Activated CD4-positive, alpha-beta T cell treated with anti-CD3 and anti-CD28 coated beads, Interleukin-2, amount 10 ng/mL, durations not matched to agents 24 days and 14 days (primary cell): ENCODE data around the gene IPPK. TPM values are rescaled to one million over a fixed set of nuclear protein-coding genes. Genes with fewer than 3 reads are reported as not detected.

Experiments used
- DNase-seq: peaks from one replicate; pipeline ENCODE4 v3.0.0; 2022
- H3K27ac Mint-ChIP-seq: one replicate; pipeline ENCODE4 v1.8.0; 2022; ENCODE audit warnings: mild to moderate bottlenecking, mixed read lengths
- H3K27me3 Mint-ChIP-seq: one replicate; pipeline ENCODE4 v1.8.0; 2022; ENCODE audit warnings: mixed read lengths
- H3K36me3 Mint-ChIP-seq: one replicate; pipeline ENCODE4 v1.8.0; 2022; ENCODE audit warnings: low read depth, mild to moderate bottlenecking, mixed read lengths
- H3K4me1 Mint-ChIP-seq: one replicate; pipeline ENCODE4 v1.8.0; 2021; ENCODE audit warnings: mixed read lengths
- H3K4me3 Mint-ChIP-seq: one replicate; pipeline ENCODE4 v1.8.0; 2022; ENCODE audit warnings: mild to moderate bottlenecking, moderate library complexity, mixed read lengths
- H3K9me3 Mint-ChIP-seq: one replicate; pipeline ENCODE4 v1.8.0; 2021; ENCODE audit warnings: mixed read lengths
- intact Hi-C: fragments of 100-400 bp; cut with micrococcal nuclease; formaldehyde crosslinking; loops from one replicate; pipeline ENCODE4 v1.15.1; 2023
- total RNA-seq: library from RNA; stranded (reverse); gene quantifications from 2 replicates; pipeline ENCODE4 v1.2.3, GENCODE V29; 2022

IPPK gene
- total RNA-seq, 1 donor from 2014 or later = 13.5 TPM

- peaks cover 23% of the 10 kb centered on the region for H3K36me3 Mint-ChIP-seq
- H3K27ac Mint-ChIP-seq = peak overlapping the region; percentile 65
- H3K4me3 Mint-ChIP-seq = peak overlapping the region; percentile 95
- no peak for DNase-seq
- H3K27me3 Mint-ChIP-seq = no peaks in the 10 kb centered on the region
- intact Hi-C loops = loop anchor here (2.0 kb wide), 1 partner anchor 35 kb away; no protein-coding TSS in a partner anchor
- peaks cover 19% of the 10 kb centered on the region for H3K4me1 Mint-ChIP-seq
- H3K9me3 Mint-ChIP-seq = no peaks in the 10 kb centered on the region
These were observed 1.4 kb upstream of the IPPK start for GRCh38 chr9:92671323-92671722.

GRCh38 chr9:92669527-92669889 lies 423 bp downstream of the IPPK start:
- DNase-seq = peak; percentile 83
- H3K27ac Mint-ChIP-seq = peak overlapping the region; percentile 74
- peak overlapping the region; percentile 95 for H3K4me3 Mint-ChIP-seq
- no peaks in the 10 kb centered on the region for H3K27me3 Mint-ChIP-seq
- peaks cover 31% of the 10 kb centered on the region for H3K4me1 Mint-ChIP-seq
- H3K9me3 Mint-ChIP-seq = no peaks in the 10 kb centered on the region
- peaks cover 28% of the 10 kb centered on the region for H3K36me3 Mint-ChIP-seq
- intact Hi-C loops = no loop called here

- DNase-seq = peak; percentile 73
- Mint-ChIP-seq H3K27me3 (no peaks in the 10 kb centered on the region), H3K4me3 (peak overlapping the region; percentile 95), H3K36me3 (peaks cover 28% of the 10 kb centered on the region), H3K27ac (peak overlapping the region; percentile 74), H3K9me3 (no peaks in the 10 kb centered on the region), H3K4me1 (peaks cover 35% of the 10 kb centered on the region)
- intact Hi-C loops = no loop called here
These were observed 995 bp downstream of the IPPK start for GRCh38 chr9:92668746-92669526.

DNA sequence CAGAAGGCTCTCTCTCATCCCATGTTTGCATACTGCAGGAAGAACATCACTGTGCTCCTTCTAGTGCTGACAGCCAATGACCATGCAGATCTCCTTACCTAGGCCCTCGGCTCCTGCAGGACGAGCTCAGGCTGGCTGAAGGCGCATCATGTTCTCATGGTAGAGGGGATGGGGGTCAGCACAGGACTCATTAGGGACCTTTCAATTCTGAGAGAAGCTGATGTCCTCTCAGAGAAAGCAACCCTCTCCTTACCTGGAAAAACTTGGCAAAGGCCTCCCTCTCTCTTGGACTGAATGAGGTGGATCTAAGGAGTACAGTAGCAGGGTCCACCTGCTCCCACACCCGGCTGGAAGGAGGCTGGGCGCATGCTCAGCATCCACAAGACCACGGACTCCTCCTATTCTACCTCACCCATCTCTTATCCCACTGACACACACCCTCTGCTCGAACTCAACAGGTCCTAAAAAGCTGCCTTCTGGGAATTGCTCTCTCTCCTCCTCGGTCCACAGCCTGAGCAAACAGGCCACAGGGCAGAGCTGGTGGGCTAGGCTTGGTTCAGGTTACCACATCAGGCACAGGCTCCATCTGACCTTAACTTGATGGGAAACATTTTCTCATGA lies 2.9 kb downstream of the IPPK start:
- Mint-ChIP-seq H3K27ac (peak overlapping the region; percentile 23), H3K9me3 (no peaks in the 10 kb centered on the region), H3K4me3 (no peak overlapping the region), H3K4me1 (peaks cover 40% of the 10 kb centered on the region), H3K27me3 (no peaks in the 10 kb centered on the region), H3K36me3 (peaks cover 28% of the 10 kb centered on the region)
- no peak for DNase-seq
- intact Hi-C loops = no loop called here

GRCh38 chr9:92666236-92666635 lies 3.7 kb downstream of the IPPK start:
- Mint-ChIP-seq H3K9me3 (no peaks in the 10 kb centered on the region), H3K27ac (no peak overlapping the region), H3K4me1 (peaks cover 43% of the 10 kb centered on the region), H3K4me3 (no peak overlapping the region), H3K36me3 (peaks cover 33% of the 10 kb centered on the region), H3K27me3 (no peaks in the 10 kb centered on the region)
- intact Hi-C loops = no loop called here
- no peak for DNase-seq

DNA sequence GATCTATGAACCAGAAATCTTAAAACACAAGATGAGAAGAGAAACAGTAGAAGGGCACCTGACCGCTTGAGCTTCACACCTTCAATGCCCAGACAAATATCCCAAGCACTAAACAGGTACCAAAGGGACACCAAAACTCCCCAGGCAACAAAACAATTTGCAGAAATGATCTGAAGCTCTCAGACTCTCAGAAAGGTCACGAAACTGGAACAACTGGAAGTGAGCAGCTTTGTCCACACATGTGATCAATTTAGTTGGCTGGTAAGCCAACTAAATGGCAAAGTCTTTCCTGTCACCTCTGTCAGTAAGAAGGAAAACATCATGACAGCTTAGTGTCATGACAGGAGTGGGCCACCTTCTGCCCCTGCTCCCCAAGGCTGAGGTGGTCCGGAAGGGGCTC lies 4.1 kb downstream of the IPPK start:
- H3K4me1 Mint-ChIP-seq = peaks cover 44% of the 10 kb centered on the region
- H3K27me3 Mint-ChIP-seq = no peaks in the 10 kb centered on the region
- H3K9me3 Mint-ChIP-seq = no peaks in the 10 kb centered on the region
- H3K36me3 Mint-ChIP-seq = peaks cover 33% of the 10 kb centered on the region
- intact Hi-C loops = no loop called here
- H3K4me3 Mint-ChIP-seq = no peak overlapping the region
- H3K27ac Mint-ChIP-seq = peak overlapping the region; percentile 18
- DNase-seq = no peak

- H3K27ac Mint-ChIP-seq = peak overlapping the region; percentile 79
- H3K4me3 Mint-ChIP-seq = peak overlapping the region; percentile 46
- peaks cover 48% of the 10 kb centered on the region for H3K4me1 Mint-ChIP-seq
- no peaks in the 10 kb centered on the region for H3K27me3 Mint-ChIP-seq
- peak; percentile 78 for DNase-seq
- intact Hi-C loops = no loop called here
- peaks cover 30% of the 10 kb centered on the region for H3K36me3 Mint-ChIP-seq
- no peaks in the 10 kb centered on the region for H3K9me3 Mint-ChIP-seq
These were observed 5.4 kb downstream of the IPPK start for GRCh38 chr9:92664394-92665152.

DNA sequence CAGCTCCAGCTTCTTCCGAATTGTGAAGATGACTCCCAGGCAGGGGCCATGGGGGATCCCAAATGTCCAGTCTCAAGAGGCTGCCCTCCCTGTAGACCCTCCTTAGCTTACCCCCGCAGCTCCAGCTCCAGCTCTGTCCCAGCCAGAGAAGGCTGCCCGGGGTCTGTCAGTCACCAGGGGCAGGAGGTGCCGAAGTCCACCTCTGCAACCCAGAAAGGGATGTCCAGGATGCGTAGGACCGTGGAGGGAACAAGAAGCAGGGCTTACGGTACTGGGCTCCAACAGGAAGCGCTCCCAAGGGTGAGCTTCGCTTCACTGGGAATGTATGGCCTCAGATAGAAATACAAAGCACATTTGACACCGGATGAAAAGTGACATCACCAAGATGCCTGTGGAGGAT lies 6.0 kb downstream of the IPPK start:
- no peak for DNase-seq
- Mint-ChIP-seq H3K4me1 (peaks cover 46% of the 10 kb centered on the region), H3K9me3 (no peaks in the 10 kb centered on the region), H3K27ac (peak overlapping the region; percentile 51), H3K27me3 (no peaks in the 10 kb centered on the region), H3K36me3 (peaks cover 29% of the 10 kb centered on the region), H3K4me3 (no peak overlapping the region)
- intact Hi-C loops = no loop called here

DNA sequence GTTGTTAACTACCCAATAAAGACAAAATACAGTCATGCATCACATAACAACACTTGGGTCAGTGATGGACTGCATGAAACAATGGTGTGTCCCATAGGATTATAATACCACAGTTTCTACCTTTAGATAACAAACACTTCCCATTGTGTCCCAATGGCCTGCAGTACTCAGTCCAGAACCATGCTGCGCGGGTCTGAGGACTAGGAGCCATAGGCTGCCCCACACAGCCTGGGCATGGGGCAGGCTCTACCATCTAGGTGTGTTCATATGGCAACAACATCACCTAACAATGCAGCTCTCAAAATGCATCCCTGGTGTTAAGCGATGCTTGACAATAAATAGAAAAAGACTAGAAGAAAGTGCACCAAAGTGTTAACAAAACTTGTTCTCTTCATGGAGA lies 6.8 kb downstream of the IPPK start:
- intact Hi-C loops = no loop called here
- peaks cover 40% of the 10 kb centered on the region for H3K4me1 Mint-ChIP-seq
- no peak overlapping the region for H3K4me3 Mint-ChIP-seq
- no peak for DNase-seq
- no peaks in the 10 kb centered on the region for H3K27me3 Mint-ChIP-seq
- H3K9me3 Mint-ChIP-seq = no peaks in the 10 kb centered on the region
- H3K27ac Mint-ChIP-seq = no peak overlapping the region
- H3K36me3 Mint-ChIP-seq = peaks cover 25% of the 10 kb centered on the region

DNA sequence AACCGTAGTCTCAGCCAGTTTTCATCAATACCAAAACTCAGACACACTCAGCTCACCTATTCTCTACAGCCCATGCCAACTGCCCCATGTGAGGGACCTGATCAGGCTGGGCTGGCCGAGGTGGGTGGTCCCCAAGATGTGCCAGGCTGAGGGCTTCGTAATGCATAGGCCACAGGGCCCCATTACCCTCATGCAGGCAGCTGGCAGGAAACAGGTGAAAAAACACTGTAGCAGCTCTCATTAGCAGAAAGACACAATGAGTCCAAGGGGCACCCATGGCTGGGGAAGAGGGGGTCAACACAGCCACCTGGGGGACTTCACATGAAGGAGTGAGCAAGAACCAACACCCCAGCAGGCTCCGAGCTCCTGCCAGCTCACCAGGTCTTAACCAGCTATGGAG lies 8.2 kb downstream of the IPPK start:
- no peak for DNase-seq
- Mint-ChIP-seq H3K9me3 (no peaks in the 10 kb centered on the region), H3K4me1 (peaks cover 39% of the 10 kb centered on the region), H3K4me3 (no peak overlapping the region), H3K36me3 (peaks cover 24% of the 10 kb centered on the region), H3K27me3 (no peaks in the 10 kb centered on the region), H3K27ac (no peak overlapping the region)
- intact Hi-C loops = no loop called here

GRCh38 chr9:92661127-92661526 lies 8.8 kb downstream of the IPPK start:
- peaks cover 36% of the 10 kb centered on the region for H3K4me1 Mint-ChIP-seq
- no peak for DNase-seq
- no peaks in the 10 kb centered on the region for H3K9me3 Mint-ChIP-seq
- intact Hi-C loops = no loop called here
- H3K27ac Mint-ChIP-seq = no peak overlapping the region
- H3K4me3 Mint-ChIP-seq = no peak overlapping the region
- H3K36me3 Mint-ChIP-seq = peaks cover 28% of the 10 kb centered on the region
- no peaks in the 10 kb centered on the region for H3K27me3 Mint-ChIP-seq

DNA sequence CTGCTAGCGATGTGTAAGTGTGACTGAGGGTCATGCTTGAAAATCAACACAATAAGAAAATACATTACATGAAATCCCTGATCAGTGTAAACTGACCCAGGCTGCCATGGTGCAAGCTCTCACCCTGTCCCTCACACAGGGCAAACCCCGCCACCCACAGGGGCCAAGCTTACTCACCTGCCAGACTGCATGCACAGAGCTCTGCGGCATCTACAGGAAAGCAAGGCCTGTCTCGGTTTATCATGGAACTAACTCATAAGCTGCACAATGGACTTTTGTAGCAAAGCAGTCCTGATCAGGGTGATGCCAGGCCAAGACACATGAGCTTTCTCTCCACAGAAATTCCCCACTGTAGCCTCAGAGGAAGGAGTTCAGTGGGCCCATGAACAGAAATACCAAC lies 9.7 kb downstream of the IPPK start:
- Mint-ChIP-seq H3K4me1 (peaks cover 33% of the 10 kb centered on the region), H3K36me3 (peaks cover 26% of the 10 kb centered on the region), H3K9me3 (no peaks in the 10 kb centered on the region), H3K27ac (no peak overlapping the region), H3K27me3 (no peaks in the 10 kb centered on the region), H3K4me3 (no peak overlapping the region)
- no peak for DNase-seq
- intact Hi-C loops = no loop called here

DNA sequence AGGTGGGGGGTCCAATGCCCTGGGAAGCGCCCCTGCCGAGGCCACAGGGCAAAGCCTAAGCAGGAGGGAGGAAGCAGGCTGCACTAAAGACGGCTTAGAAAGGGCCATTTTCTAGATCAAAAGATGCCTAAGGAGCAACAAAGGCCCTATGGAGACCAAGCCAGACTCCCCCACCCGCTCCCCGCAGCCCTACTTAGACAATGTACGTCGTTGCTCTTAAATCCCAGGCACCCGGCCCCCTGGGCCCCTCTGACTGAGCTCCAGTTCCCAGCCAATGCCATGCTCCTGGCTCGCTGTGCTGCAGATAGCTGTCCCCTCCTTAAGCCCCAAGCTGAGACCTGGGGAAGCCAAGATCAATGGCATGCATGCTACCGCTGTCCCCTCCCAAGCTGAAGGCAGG lies 10.3 kb downstream of the IPPK start:
- H3K4me1 Mint-ChIP-seq = peaks cover 28% of the 10 kb centered on the region

GRCh38 chr9:92658611-92659010 lies 11.3 kb downstream of the IPPK start:
- Mint-ChIP-seq H3K9me3 (no peaks in the 10 kb centered on the region), H3K4me1 (peaks cover 23% of the 10 kb centered on the region), H3K27me3 (no peaks in the 10 kb centered on the region), H3K27ac (no peak overlapping the region), H3K36me3 (peaks cover 28% of the 10 kb centered on the region), H3K4me3 (no peak overlapping the region)
- no peak for DNase-seq
- intact Hi-C loops = no loop called here

More for the DNA sequence above, 10.3 kb downstream of the IPPK start:
- intact Hi-C loops = no loop called here
- DNase-seq = no peak
- Mint-ChIP-seq H3K27ac (no peak overlapping the region), H3K36me3 (peaks cover 27% of the 10 kb centered on the region), H3K4me3 (no peak overlapping the region), H3K9me3 (no peaks in the 10 kb centered on the region), H3K27me3 (no peaks in the 10 kb centered on the region)
